Adipocyte (in vitro differentiated cells): Measurements from ENCODE around the gene NRP2.
A peak's percentile ranks its signal among the peaks of the same experiment; 100 is the strongest.

Experiments used
- DNase-seq: peaks from one replicate; pipeline ENCODE4 v3.0.0-alpha.2; 2015; ENCODE audit warnings: low read depth
- H3K27me3 ChIP-seq: replicated peaks from 2 replicates; pipeline ENCODE4 v1.7.0; 2013; ENCODE audit warnings: mild to moderate bottlenecking, low read length, moderate library complexity; ENCODE audit not compliant: control insufficient read depth, insufficient read depth
- H3K36me3 ChIP-seq: 2 replicates; pipeline ENCODE4 v1.7.0; 2013; ENCODE audit warnings: low read length, mild to moderate bottlenecking, moderate library complexity; ENCODE audit not compliant: control insufficient read depth, insufficient read depth, severe bottlenecking
- H3K4me1 ChIP-seq: 2 replicates; pipeline ENCODE4 v1.7.0; 2013; ENCODE audit warnings: mild to moderate bottlenecking, low read length, moderate library complexity; ENCODE audit not compliant: control insufficient read depth, insufficient read depth
- H3K4me3 ChIP-seq: 2 replicates; pipeline ENCODE4 v1.7.0; 2013; ENCODE audit warnings: mild to moderate bottlenecking, low read length, moderate library complexity
- H3K9ac ChIP-seq: 2 replicates; pipeline ENCODE4 v1.7.0; 2013; ENCODE audit warnings: mild to moderate bottlenecking, low read length, moderate library complexity
- H3K9me3 ChIP-seq: 2 replicates; pipeline ENCODE4 v1.7.0; 2013; ENCODE audit warnings: mild to moderate bottlenecking, low read length, moderate library complexity; ENCODE audit not compliant: control insufficient read depth

NRP2 gene

GRCh38 chr2:205802065-205802464 is 119.8 kb downstream of the NRP2 start:
- no peak overlapping the region for H3K4me3 ChIP-seq
- H3K4me1 ChIP-seq, result no peaks in the 10 kb centered on the region
- no peak for DNase-seq
- H3K9me3 ChIP-seq, result peaks cover 4% of the 10 kb centered on the region
- H3K27me3 ChIP-seq, result peaks cover 20% of the 10 kb centered on the region
- no peaks in the 10 kb centered on the region for H3K36me3 ChIP-seq
- H3K9ac ChIP-seq, result no peak overlapping the region

GRCh38 chr2:205802941-205803340 is 120.6 kb downstream of the NRP2 start:
- Histone ChIP-seq H3K36me3 (no peaks in the 10 kb centered on the region), H3K9me3 (peaks cover 4% of the 10 kb centered on the region), H3K4me1 (no peaks in the 10 kb centered on the region), H3K4me3 (no peak overlapping the region), H3K9ac (no peak overlapping the region), H3K27me3 (peaks cover 27% of the 10 kb centered on the region)
- no peak for DNase-seq

- no peaks in the 10 kb centered on the region for H3K36me3 ChIP-seq
- H3K4me1 ChIP-seq, result no peaks in the 10 kb centered on the region
- H3K9ac ChIP-seq, result no peak overlapping the region
- peaks cover 27% of the 10 kb centered on the region for H3K27me3 ChIP-seq
- no peak for DNase-seq
- peaks cover under 1% of the 10 kb centered on the region for H3K9me3 ChIP-seq
- H3K4me3 ChIP-seq, result no peak overlapping the region
Measured at GRCh38 chr2:205803500-205803899, 121.2 kb downstream of the NRP2 start.

- Histone ChIP-seq H3K36me3 (no peaks in the 10 kb centered on the region), H3K4me3 (no peak overlapping the region), H3K4me1 (no peaks in the 10 kb centered on the region), H3K27me3 (peaks cover 27% of the 10 kb centered on the region), H3K9ac (no peak overlapping the region), H3K9me3 (no peaks in the 10 kb centered on the region)
- no peak for DNase-seq
Measured at GRCh38 chr2:205805136-205805535, 122.8 kb downstream of the NRP2 start.

GRCh38 chr2:205806143-205806905 is 124.0 kb downstream of the NRP2 start:
- Histone ChIP-seq H3K36me3 (no peaks in the 10 kb centered on the region), H3K9me3 (no peaks in the 10 kb centered on the region), H3K27me3 (peaks cover 27% of the 10 kb centered on the region), H3K4me1 (peaks cover 4% of the 10 kb centered on the region), H3K9ac (no peak overlapping the region), H3K4me3 (no peak overlapping the region)
- no peak for DNase-seq

GRCh38 chr2:205807229-205807628 is 124.9 kb downstream of the NRP2 start:
- H3K27me3 ChIP-seq, result peaks cover 27% of the 10 kb centered on the region
- no peak overlapping the region for H3K9ac ChIP-seq
- H3K4me3 ChIP-seq, result no peak overlapping the region
- H3K4me1 ChIP-seq, result peaks cover 13% of the 10 kb centered on the region
- H3K36me3 ChIP-seq, result no peaks in the 10 kb centered on the region
- H3K9me3 ChIP-seq, result no peaks in the 10 kb centered on the region
- DNase-seq, result no peak

- no peak overlapping the region for H3K9ac ChIP-seq
- H3K27me3 ChIP-seq, result peaks cover 27% of the 10 kb centered on the region
- H3K36me3 ChIP-seq, result no peaks in the 10 kb centered on the region
- DNase-seq, result no peak
- H3K4me1 ChIP-seq, result peaks cover 13% of the 10 kb centered on the region
- no peaks in the 10 kb centered on the region for H3K9me3 ChIP-seq
- H3K4me3 ChIP-seq, result no peak overlapping the region
Measured at GRCh38 chr2:205807758-205808157, 125.5 kb downstream of the NRP2 start.

- H3K9me3 ChIP-seq, result no peaks in the 10 kb centered on the region
- H3K9ac ChIP-seq, result no peak overlapping the region
- H3K4me1 ChIP-seq, result peaks cover 13% of the 10 kb centered on the region
- no peak for DNase-seq
- H3K36me3 ChIP-seq, result no peaks in the 10 kb centered on the region
- H3K4me3 ChIP-seq, result no peak overlapping the region
- peaks cover 26% of the 10 kb centered on the region for H3K27me3 ChIP-seq
Measured at GRCh38 chr2:205808486-205809121, 126.3 kb downstream of the NRP2 start.

- Histone ChIP-seq H3K9ac (no peak overlapping the region), H3K4me1 (peaks cover 13% of the 10 kb centered on the region), H3K36me3 (no peaks in the 10 kb centered on the region), H3K4me3 (no peak overlapping the region), H3K9me3 (no peaks in the 10 kb centered on the region), H3K27me3 (peaks cover 25% of the 10 kb centered on the region)
- DNase-seq, result peak; percentile 62
Measured at GRCh38 chr2:205811387-205811786, 129.1 kb downstream of the NRP2 start.

- H3K36me3 ChIP-seq, result no peaks in the 10 kb centered on the region
- H3K9me3 ChIP-seq, result no peaks in the 10 kb centered on the region
- H3K27me3 ChIP-seq, result peaks cover 22% of the 10 kb centered on the region
- peaks cover 13% of the 10 kb centered on the region for H3K4me1 ChIP-seq
- no peak for DNase-seq
- no peak overlapping the region for H3K4me3 ChIP-seq
- no peak overlapping the region for H3K9ac ChIP-seq
Measured at GRCh38 chr2:205814039-205814364, 131.7 kb downstream of the NRP2 start.

GRCh38 chr2:205815673-205816072 is 133.4 kb downstream of the NRP2 start:
- no peak overlapping the region for H3K4me3 ChIP-seq
- DNase-seq, result no peak

More at GRCh38 chr2:205815673-205816072, 133.4 kb downstream of the NRP2 start:
- no peaks in the 10 kb centered on the region for H3K36me3 ChIP-seq
- H3K4me1 ChIP-seq, result peaks cover 13% of the 10 kb centered on the region
- peaks cover 22% of the 10 kb centered on the region for H3K27me3 ChIP-seq
- H3K9me3 ChIP-seq, result no peaks in the 10 kb centered on the region
- H3K9ac ChIP-seq, result no peak overlapping the region
